Right lobe of liver (tissue), 4 donors: ENCODE data around the gene DCDC2.

ENCODE experiments used
- CTCF ChIP-seq, 4 donors: fragments of 200-600 bp in 3 of 4; fragments of 450-650 bp in 1 of 4; IDR thresholded peaks; one replicate each; pipeline versions ENCODE4 v1.5.1 to v1.8.0; 2016 to 2022; ENCODE audit warnings: antibody characterized with exemption in 4 of 4, mild to moderate bottlenecking in 2 of 4
- POLR2A ChIP-seq: fragments of 450-650 bp; IDR thresholded peaks from one replicate; pipeline ENCODE4 v1.6.1; 2017; ENCODE audit warnings: antibody characterized with exemption, mild to moderate bottlenecking
- donor health status: DM: no; HTN: no; CAD: no.
- donor health status: DM: no; HTN: no; CAD: no.
- donor health status: DM: no; HTN: yes; CAD: no.

DNA sequence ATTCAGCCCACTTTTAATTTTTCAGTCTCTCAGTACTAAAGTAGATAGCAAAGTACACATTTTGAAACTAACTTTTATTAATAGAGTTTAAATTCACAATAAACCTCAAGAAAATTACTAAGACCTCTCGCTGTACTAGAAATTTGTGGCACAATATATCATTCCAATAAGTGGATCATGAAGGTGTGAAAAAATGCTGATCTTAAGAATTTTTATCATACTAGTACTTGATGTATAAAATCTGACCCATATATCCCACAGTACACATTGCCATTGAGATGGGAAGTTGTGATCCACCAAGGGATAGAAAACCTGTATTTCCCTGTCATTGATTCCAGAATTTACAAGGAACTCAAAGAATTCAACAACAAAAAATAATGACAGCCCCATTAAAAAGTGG is 85.7 kb downstream of the DCDC2 start:
- TF ChIP-seq CTCF (IDR thresholded peaks at IDR 0.05) (no peak), POLR2A (no peak)
